SU-DHL-6 (cell line): ENCODE data around the gene PNMA5.

Source experiments
- CTCF ChIP-seq: fragments of 200-600 bp; sonication (generic); IDR thresholded peaks from one replicate; pipeline ENCODE4 v1.5.1; 2017; ENCODE audit warnings: antibody characterized with exemption, mild to moderate bottlenecking, low read length, moderate library complexity; ENCODE audit not compliant: insufficient read depth, poor library complexity, severe bottlenecking
- EZH2phosphoT487 ChIP-seq: fragments of 200-600 bp; sonication (generic), shearing (Covaris generic); conservative IDR thresholded peaks from 2 replicates; pipeline ENCODE4 v1.6.1; 2018; ENCODE audit warnings: mild to moderate bottlenecking, antibody characterized with exemption, low read length, moderate library complexity, mixed read lengths

GRCh38 chrX:153032397-153033118 is 38.6 kb upstream of the PNMA5 start:
- TF ChIP-seq CTCF (peak; percentile 27), EZH2phosphoT487 (no peak)
